NCI-H748 (cell line): ENCODE results near the gene MIB2.
"Not testable (repeated sequence)": the region's sequence is repeated elsewhere in the genome, so short reads cannot be mapped to it uniquely, and the experiment has no call there.

Source experiments
- DNase-seq: peaks from one replicate; lab custom pipeline; 2025; ENCODE audit not compliant: unreplicated experiment; lab: John Stamatoyannopoulos, UW

Gene MIB2

DNA sequence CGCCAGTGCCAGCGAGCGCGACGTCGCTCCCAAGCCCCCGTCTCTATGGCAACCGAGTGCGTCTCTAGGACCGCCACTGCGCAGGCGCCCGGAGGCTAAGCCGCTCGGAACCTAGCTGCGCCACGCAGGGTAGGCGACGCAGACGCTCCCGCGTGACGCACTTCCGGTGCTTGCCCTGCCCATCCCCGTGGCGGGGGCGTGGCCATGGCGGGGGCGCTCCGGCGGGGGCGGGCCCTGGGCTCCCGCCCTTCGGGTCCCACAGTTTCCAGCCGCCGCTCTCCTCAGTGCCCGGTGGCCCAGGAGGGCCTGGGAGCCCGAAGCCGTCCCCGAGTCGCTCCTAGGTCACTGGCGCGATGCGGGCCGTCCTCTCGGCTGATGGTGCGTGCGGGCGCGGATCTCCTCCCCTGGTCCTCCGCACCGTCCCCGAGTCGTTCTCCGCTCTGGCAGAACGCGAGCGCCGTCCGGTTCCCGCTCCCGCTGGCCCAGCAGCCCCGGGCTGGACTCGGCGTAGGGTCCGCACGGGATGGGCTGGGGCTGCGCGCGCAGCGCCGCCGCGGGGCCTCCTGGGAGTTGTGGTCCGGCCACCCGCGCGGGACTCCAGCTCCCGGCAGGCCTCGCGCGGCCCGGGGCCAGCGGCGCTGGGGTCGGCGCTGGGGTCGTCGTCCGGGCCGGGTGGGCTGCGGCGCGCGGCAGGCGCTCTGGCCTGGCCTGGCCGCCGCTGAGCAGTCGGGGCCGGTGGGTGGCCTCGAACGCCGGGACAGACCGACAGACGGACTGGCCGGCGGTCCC lies at the start of gene MIB2:
TSS of gene MIB2 (plus strand) at position 245 of the 789 bp plus-strand sequence. CDS start 7,953 bp downstream, outside the sequence.
- DNase-seq, result peak; percentile 96

DNA sequence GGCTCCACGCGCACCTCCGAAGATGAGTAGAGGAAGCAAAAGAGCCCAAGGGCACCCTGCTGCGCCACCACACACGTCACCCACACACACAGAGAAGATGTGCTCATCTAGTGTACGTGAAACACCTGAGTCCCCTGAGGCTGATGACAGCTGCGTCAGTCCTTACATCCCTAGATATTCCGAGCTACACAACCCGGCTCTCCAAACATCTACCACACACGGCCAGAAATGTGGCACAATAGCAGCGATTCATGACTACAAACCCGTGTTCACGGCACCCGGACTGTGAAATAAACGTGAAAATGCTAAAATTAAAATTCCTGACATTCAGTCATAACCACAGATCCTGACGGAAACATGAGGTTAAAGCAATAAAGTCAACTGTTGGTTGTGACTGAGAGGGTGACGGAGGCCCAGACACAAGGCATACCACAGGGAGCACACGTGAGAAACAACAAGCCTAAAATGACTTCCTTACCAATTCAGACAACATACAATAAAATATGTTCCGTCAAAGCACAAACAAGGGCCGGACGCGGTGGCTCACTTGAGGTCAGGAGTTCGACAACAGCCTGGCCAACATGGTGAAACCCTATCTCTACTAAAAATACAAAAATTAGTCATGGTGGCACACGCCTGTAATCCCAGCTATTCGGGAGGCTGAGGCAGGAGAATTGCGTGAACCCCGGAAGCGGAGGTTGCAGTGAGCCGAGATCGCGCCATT lies 48.0 kb upstream of the MIB2 start:
- no peak for DNase-seq

DNA sequence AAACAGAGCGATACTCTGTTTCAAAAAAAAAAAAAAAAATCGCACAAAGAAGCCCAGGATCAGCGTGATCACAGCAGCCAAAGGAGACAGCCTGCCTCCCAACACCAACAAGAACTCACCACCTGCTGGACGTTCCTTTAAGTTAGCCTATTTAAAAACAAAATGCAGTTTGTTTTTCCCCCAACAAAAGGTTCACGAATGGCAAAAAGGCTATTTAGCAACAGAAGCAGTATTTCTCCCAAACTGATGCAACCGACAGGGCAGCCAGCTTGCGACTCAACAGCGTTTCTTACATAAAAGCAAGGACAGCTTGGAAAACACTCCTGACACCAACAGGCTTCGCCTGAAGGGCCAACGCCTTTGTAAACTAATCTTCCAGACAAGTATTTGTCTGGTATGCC lies 47.4 kb upstream of the MIB2 start:
- DNase-seq, result no peak

DNA sequence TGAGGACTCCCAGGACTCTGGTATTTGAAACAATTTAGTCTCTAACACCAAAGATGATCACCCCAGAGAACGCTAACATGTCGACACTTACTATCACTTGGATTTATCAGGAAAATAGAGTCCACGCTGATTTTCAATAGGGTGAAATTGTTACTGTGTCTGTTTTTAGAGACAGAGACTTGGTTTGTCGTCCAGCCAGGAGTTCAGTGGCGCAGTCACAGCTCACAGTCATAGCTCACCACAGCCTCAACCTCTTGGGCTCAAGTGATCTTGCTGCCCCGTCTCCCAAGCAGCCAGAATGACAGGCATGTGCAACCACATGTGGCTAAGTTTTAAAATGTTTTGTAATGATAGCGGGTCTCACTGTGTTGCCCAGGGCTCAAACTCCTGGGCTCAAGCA lies 46.0 kb upstream of the MIB2 start:
- no peak for DNase-seq

DNA sequence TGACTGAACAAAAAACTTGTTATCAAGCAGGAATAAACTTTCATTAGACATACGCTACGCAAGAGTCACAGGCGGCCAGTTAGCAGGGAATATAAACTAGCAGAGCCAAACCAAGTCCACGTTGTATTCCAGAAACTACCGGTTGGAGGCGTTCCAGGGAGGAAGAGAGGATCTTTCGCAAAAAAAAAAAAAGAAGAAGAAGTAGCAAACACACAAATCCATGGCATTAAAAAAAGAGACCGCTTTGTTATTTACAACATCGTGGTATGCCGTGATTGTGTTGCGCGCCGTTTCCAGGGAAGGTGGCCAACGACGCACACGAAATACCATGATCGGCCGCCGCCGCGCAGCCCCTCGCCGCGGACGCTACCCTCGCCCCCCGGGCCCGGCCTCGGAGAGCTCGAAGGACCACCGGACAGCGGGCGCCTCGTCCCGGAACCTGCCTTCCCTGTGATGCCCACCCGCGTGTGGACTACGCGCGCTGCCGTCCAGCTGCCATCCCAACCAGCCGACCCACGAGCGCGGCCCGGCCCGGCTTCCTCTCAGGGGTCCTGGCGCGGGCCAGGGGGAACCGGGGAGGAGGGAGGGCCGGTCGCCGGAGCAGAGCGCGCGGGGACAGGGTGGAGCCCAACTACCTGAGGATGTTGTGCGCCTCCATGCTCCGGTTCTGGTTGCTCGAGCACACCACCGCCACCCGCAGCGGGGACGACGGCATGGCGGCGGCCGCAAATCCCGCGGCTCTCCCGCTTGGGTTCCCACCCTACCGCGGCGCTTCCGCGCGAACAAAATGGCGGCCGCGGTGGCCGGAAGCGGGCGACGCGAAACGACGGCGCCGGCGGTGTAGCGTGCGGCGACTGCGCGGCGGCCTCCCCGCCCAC lies 41.2 kb upstream of the MIB2 start:
- peak; percentile 73 for DNase-seq

DNA sequence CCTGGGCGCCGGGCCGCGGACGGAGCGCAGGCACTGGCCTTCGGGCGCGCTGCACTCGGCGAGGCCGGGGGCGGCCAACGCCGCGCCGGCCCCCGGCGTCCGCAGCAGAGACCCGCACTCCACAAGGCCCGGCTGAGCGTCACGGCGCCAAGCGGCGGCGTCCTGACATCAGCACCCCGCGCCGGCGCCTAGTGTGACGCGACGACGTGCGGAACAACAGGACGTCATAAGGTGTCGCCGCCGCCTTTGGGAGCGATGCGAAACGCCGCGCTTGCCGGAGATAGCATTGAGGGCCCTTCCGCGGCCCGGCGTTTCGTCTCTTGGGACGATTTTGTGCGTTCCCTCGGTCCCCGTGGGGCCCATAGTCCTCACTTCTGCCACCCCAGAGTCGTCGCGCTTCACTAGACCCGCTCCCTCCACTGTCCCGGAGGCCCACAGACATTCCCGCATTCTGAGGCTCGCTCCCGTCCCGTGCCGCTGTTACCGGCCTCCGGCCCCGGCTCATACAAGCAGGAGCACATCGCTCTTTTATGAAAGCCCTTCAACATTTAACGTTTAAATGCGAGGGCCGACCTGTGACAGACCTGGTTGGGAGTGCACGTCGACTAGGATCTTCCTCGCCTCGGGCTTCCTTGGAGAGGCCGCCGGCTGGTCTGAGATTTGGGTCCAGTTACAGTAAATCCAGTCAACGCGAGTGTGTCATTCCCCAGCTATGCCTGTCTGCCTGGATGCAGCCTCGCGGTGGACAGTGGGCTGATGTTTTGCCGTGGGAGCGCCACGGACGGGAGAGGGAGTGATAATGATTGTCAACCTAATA lies 40.4 kb upstream of the MIB2 start, which contains the start of gene SSU72:
TSS of gene SSU72 (minus strand) at position 143 of the 817 bp plus-strand sequence. CDS start 306 bp downstream, outside the sequence.
- peak; percentile 88 for DNase-seq

DNA sequence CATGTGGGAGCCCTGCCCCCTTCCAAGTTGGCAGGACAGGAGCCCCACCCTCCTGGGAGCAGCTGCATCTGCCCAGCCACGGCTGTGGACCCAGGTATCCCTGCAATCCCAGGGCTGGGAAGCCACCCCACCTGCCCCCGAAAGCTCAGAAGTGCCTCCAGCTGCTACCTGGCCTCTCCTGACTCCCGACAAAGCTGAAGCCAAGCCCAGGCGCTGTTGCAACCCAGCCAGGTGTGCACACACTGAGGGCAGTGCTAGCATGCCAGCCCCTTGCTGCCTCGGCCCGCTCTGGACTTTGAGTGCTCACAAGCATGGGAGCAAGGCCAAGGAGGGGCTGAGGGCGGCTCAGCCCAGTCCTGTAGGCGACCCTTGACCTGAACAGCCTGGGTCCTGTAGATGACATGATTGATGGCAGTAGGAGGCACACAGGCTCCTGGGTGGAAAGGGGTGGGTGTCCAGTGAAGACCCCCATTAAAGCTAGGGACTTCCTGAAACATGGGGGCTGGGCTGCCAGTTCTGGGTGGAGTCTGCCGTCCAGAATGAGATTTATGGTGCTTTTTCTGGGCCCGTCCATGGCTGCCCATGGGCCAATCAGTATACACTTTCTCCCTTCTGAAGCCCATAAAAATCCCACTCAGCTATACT lies 37.8 kb upstream of the MIB2 start:
- DNase-seq, result no peak

DNA sequence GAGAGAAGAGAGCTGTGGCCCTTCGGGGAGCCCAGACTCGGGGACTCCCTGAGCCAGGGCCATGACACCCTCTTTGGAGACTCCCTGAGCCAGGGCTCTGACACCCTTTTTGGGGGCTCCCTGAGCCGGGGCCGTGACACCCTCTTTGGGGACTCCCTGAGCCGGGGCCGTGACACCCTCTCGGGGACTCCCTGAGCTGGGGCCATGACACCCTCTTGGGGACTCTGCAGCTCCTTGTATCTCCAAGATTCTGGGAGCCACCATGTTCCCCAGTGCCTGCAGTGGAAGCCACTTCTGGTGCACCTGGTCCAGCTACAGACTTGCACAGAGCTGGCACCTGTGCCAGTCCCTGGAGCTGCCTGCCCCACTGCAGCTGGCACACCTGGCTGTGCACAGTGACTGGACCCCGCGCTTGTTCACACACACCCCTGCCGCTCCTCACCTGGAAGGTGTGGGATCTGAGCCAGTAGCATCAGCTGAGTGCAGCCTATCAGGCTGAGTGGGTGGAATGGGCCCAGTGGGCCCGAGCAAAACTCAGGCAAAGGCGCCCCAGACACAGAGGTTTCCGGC lies 36.8 kb upstream of the MIB2 start:
- no peak for DNase-seq

DNA sequence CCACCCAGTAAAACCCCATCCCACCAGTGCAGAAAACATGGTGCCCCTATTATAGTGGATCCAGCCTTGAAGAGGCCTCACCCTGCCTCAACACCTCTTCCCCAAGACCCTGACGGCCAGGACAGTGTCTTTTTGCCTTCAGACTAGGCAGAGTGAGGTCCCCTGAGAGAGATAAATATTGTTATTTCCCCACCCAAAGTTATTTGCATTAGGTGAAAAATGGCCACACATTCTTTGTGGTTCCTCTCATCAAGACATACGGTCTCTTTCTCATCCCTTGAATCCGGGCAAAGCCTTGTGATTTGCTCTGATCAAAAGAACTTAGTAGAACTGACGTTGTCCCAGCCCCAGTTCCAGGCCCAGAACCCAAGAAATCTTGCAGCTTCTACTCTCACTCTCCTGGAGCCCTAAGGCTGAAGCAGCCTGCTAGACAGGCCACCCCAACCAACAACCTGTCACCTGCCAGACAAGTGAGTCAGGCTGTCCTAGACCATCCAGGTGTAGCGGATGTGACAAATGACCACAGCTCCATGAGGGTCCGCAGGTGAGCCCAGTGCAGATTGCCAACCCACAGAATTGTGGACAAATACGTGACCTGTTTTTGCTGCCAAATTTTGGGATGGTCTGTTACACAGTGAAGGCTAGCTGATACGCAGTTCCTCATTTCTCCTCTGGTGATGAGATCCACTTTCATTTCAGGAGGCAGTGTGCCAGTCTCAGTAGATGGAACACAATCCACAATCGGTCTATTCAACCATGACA lies 32.5 kb upstream of the MIB2 start:
- no peak for DNase-seq

DNA sequence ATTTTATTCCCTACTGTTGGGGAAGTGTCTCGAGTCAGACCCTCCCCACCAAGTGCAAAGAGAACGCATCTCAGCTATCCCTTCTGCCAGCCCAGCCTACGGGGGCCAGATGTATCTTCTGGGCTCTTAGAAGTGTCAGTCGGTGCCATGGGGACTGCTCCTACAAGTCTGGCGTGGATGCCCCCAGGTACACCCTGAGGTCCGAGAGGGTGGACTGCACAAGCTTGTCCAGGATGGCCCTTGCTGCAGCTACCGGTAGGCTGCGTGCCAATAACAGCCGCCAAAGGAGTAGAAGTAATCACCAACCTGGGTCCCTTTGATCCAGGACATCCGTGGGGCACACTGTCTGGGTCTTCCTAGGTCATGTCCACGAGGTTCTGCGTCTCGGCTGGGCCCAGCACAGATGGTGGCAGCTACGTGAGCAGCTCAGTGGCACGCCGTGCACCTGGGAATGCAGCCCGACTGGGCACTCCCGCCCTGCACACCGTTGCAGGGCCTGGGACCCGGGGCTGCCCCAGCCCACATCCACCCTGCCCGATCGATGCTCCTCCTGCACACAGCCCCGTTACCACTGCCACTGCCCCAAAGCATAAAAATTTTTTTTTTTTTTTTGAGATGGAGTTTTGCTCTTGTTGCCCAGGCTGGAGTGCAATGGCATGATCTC lies 31.8 kb upstream of the MIB2 start:
- no peak for DNase-seq

DNA sequence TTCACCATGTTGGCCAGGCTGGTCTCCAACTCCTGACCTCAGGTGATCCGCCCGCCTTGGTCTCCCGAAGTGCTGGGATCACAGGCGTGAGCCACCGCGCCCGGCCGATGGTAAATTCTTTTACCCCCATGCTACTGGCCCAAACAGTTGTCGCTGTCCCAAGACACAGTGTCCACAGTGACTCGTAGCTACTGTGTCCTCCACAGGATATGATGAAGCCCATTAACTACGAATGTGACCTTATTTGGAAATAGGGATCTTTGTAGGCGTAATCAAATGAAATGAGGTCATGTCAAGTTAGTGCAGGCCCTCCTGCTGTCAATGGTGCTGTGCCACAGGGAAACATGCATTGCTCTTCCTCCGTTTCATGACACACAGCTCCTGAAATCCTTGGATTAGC lies 23.8 kb upstream of the MIB2 start:
- DNase-seq, result no peak

DNA sequence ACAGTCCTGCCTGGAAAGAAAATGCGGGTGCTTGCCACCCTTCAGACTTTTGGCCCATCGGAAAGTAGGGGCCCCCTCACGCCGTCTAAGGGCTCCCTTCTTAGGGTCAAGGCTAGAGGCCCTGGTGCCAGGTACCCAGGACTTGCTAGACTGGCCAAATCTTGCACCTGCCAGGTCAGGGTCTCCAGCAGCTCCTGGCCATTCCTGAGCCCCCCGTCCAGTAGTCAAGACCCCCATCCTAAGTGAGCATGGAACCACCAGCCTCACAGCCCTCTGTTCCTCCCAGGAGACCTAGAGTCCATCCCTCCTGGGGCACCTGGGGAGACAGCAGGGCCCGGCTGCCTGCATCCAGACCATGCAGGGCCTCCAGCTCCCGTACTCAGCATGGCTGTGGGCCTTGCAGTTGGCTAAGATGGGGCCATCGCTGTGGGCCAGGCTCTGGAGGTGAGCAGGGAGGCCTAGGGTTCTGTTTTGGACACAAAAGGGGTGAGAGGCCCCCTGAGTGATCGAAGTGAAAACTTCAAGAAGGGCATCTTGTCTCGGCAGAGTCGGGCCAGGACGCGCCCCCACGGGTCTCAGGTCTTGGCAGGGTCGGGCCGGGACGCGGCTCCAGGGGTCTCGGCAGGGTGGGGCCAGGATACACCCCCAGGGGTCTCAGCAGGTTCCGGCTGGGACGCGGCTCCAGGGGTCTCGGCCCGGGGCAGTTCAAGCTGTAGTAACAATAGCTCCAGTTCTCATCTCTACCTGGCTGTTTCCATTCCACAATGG lies 21.3 kb upstream of the MIB2 start:
- DNase-seq, result no peak

DNA sequence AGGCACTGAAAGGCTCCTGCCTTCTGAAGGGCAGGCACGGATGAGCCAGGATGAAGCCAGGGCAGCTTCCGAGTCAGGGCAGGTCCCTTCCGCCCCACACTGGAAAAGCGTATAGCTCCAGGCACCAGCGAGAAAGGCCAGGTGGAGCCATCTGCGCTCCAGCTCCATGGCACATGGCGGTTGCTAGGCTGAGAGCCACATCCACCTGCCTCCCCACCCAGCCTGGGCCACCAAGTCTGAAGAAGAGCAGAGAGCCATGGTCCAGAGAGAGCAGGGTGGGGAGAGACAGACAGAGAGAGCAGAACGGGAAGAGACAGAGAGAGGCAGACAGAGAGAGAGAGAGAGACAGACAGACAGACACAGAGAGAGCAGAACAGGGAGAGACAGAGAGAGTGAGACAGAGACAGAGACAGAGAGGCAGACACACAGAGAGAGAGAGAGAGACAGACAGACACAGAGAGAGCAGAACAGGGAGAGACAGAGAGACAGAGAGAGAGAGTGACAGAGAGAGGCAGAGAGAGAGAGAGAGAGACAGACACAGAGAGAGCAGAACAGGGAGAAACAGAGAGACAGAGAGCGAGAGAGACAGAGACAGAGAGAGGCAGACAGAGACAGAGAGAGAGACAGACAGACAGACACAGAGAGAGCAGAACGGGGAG lies 20.6 kb upstream of the MIB2 start:
- DNase-seq, result peak; percentile 52

DNA sequence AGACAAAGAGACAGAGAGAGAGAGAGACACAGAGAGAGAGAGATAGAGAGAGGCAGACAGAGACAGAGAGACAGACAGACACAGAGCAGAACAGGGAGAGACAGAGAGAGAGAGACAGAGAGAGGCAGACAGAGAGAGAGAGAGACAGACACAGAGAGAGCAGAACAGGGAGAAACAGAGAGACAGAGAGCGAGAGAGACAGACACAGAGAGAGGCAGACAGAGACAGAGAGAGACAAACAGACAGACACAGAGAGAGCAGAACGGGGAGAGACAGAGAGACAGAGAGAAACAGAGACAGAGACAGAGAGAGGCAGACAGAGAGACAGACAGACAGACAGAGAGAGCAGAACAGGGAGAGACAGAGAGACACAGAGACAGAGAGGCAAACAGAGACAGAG lies 20.0 kb upstream of the MIB2 start:
- not testable (repeated sequence) for DNase-seq

DNA sequence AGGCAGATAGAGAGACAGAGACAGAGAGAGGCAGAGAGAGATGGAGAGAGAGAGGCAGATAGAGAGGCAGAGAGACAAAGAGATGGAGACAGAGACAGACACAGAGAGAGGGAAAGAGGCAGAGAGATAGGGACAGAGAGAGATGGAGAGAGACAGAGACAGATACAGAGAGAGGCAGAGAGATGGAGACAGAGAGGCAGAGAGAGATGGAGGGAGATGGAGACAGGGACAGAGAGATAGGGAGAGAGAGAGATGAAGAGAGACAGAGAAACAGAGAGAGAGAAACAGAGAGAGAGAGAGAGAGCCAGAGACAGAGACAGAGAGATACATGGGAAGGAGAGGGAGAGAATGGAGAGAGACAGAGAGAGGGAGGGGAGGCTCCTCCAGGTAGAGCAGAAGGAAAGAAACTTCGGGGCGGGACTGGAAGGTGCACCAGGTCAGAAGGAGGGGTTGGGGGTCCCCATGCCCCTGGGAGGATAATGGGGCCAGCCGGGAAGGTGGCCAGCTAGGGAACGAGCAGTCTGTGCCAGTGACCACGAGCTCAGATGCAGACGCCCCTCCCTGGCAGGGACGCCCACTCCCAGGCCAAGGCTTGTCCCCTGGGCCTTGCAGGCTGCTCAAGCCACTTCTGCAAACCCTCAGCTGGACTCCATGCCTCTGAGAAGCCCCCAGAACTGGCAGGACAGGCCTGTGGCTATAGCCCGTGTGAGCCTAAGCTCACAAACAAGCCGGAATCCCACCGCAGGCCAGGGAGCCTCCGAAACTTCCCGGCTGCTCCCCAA lies 18.6 kb upstream of the MIB2 start:
- no peak for DNase-seq

DNA sequence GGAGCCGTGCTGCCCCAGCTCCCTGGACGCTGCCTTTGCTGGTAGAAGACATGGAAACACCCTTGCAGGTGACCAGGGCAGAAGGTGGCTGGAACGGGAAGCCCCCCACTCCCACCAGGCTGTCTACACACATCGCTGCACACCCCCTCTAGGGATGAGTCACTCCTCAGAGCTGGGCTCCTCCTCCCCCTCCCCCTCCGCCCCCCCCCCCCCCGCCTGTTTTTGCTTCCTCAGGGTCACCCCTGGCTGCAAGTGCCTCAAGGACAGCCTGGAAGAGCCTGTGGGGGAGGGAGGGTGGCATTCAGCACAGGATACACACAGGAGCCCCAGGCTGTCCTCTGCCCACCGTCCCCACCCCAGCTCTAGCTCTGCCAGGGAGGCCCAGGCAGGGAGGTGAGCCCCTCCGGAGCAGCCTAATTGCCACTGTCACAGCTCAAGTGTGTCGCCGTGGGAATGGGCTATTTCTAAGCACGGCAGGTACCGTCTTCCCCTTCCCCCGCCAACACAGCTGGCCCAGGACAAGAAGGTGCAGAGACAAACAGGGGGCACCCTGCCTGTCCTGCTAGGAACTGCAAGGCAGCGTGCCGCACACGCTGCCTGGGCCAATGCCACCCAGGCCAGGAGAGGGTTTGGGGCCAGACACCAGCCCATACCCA lies 17.9 kb upstream of the MIB2 start:
- no peak for DNase-seq
